GM21526 (cell line): ENCODE results near the gene ACAT2.
"Not testable (repeated sequence)": the region's sequence is repeated elsewhere in the genome, so short reads cannot be mapped to it uniquely, and the experiment has no call there.

Source experiments
- ATAC-seq: cut with Tn5 transposase; IDR thresholded peaks from one replicate; pipeline ENCODE4 v1.9.1; 2021; ENCODE audit warnings: moderate library complexity; ENCODE audit not compliant: unreplicated experiment, low FRiP score

ACAT2 gene

DNA sequence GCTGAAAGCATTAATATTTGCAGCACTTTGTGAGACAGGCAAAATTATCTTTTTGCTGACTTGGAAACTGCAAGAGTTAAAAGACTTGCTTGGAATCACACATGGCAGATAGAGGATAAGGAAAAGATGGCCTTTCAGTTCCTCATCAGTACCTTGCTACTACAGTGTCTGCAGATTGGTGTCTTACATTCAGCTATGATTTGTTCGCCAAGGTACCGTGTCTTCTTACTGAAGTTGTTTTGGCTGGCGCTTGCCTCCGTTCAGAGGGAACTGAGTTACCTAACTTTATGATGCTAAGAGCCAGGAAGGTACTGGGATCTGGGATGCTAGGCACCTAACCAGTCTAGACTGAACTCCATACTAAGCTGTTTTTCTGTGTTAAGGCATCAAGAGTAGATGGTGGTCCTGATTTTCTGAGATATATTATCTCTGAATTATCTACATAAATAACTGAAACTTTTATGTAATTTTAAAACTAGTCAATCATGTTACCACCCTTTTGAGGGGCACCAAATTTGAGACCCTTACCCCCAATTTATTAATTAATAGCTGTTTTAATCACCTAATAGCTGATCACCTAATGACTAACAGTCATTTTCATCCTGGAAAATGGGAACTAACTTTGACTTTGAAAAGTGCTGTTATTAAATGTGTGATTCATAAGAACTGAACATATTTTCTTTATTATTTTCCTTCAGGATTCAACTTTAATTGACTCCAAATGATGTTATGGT lies 32.1 kb upstream of the ACAT2 start:
- ATAC-seq, result peak; percentile 26

DNA sequence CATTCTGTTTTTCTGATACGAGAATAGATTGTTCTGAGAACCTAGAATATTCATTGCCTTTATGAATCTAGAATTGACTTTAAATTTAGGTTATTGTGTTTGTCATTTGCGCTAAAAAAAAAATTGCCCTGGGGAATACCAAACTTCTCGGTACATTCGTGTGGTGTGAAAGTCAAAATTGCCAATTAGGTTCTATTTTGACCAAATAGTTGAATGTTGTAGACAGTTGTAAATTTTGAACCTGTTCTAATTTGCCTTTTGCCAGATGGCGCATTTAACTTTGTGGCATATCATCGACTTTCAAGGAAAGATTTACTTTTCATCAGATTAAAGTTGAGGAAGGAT lies 31.5 kb upstream of the ACAT2 start:
- no peak for ATAC-seq

DNA sequence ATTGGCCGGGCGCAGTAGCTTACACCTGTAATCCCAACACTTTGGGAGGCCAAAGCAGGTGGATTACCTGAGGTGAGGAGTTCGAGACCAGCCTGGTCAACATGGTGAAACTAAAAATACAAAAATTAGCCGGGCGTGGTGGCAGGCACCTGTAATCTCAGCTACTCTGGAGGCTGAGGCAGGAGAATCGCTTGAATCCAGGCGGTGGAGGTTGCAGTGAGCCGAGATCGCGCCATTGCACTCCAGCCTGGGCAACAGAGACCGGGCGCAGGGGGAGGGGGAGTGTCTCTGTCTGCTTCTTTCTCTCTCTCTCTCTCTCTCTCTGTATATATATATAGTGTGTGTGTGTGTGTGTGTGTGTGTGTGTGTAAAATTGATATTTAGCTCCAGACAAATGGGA lies 29.3 kb upstream of the ACAT2 start:
- ATAC-seq, result not testable (repeated sequence)

DNA sequence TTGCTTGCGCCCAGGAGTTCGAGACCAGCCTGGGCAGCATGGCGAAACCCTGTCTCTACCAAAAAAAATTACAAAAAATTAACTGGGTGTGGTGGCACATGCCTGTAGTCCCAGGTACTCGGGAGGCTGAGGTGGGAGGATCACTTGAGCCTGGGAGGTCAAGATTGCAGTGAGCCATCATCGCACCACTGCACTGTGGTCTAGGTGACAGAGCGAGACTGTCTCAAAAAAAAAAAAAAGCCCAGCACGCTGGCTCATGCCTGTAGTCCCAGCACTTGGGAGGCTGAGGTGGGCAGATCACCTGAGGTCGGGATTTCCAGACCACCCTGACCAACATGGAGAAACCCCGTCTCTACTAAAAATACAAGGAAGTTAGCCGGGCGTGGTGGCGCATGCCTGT lies 28.4 kb upstream of the ACAT2 start:
- ATAC-seq, result not testable (repeated sequence)

DNA sequence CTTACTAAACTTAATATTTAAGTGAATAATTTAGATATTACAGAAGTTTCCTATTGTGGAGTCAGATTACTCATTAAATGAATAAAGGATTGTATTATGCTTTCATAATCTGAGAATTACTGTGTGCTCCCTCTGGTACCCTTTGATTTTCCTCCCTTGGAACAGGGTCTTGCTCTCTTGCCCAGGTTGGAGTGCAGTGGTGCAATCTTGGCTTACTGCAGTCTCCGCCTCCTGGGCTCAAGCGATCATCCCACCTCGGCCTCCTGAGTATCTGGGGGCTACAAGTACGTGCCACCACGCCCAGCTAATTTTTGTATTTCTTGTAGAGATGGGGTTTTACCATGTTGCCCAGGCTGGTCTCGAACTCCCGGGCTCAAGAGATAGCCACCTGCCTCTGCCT lies 24.9 kb upstream of the ACAT2 start:
- ATAC-seq, result no peak

DNA sequence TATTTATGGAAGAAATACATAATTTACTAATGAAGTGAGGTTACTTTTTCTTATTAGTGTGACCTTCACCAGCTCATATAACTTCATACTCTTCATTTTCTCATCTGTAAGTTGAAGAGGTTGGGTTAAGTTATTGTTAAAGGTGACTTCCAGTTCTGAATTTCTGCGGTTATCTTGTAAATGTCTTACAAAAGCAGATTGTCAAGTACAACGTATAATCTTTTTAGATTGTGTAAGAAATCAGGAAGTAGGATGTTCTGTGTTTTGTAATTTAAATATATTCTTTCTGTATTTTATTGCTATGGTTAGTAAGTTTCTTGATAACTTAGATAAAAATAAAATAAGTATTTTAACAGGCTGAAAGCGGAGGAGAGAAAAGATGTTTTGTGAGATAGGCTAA lies 22.5 kb upstream of the ACAT2 start:
- ATAC-seq, result no peak

DNA sequence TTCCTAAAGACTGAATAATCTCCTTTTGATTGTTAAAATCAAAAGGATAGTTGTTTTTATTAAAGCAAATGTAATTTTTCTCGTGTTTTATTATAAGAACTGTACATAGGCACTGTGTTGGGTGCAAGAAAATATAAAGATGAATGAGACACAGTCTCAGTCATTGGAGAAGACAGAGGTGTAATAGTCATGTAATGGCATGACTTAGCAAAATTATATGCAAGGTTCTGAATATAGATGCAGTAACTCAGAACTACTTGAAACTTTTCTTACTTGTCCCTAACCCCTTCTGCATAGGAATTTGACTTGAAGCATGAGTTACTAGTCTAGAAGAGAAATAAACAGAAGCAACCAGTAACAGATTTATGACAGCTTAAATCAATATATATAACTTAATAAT lies 19.7 kb upstream of the ACAT2 start:
- ATAC-seq, result no peak

DNA sequence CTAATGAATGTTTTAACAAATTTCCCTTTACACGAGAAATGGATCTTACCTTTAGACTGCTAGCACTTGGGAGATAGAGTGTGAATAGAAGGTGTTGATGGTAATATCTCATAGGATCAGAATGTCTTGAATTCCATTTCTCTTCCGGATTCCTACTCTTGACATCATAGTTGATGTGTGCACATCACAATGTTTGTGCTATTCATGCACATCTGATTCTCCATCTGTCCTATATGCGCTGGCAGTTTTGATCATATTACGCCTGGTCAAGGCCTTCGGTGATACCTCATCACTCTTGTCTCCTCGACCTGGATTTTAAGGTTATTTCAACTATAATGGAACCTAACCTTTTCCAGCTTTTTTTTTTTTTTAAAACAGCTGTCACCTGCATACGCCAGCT lies 16.8 kb upstream of the ACAT2 start:
- ATAC-seq, result no peak

DNA sequence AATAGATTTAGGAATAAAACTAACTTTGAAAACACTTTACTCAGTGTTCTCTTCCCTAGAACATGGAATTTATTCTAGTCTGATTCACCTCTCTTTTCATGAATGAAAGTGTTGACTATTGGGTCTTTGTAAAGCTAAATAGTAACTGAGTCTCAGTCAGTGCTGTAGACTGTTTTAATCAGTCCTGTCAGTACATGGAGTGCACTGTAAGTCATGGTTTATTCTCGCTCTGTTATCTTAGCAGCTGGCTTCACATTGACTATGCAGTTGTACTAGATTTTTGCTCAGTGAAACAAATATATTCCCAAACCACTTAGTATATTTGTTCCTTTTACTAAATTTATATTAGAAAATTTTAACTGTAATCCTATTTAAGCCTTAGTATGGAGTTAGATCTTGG lies 15.1 kb upstream of the ACAT2 start:
- ATAC-seq, result no peak

DNA sequence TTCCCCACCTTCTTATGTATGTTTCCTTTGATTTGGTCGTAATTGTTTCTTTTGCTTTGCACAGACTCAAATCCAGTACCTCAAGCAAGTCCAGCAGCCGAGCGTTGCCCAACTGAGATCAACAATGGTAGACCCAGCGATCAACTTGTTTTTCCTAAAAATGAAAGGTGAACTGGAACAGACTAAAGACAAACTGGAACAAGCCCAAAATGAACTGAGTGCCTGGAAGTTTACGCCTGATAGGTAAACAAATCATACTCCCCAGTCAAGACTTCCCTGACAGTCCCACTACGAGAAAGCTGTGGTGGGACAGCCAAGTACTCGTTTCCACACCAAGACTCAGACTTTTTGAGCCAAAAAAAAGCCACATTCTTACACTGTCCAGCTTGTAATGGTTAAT lies 13.7 kb upstream of the ACAT2 start:
- ATAC-seq, result not testable (repeated sequence)

DNA sequence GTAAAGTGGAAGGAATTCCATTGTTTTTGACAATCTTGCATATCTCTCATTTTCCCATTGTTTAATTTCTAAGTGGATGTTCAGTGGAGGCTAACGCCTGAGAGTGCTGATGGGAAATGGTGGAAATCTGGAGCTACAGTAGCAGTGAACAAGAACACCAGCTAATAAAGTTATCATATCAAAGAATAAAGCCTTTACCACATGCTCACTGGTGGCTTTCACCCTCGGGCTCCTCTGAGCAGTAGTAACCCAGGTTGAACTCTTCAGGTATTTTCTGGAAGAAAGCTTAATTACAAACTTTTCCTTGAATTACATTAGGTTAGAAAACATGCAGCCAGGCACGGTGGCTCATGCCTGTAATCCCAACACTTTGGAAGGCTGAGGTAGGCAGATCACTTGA lies 10.4 kb upstream of the ACAT2 start:
- no peak for ATAC-seq

DNA sequence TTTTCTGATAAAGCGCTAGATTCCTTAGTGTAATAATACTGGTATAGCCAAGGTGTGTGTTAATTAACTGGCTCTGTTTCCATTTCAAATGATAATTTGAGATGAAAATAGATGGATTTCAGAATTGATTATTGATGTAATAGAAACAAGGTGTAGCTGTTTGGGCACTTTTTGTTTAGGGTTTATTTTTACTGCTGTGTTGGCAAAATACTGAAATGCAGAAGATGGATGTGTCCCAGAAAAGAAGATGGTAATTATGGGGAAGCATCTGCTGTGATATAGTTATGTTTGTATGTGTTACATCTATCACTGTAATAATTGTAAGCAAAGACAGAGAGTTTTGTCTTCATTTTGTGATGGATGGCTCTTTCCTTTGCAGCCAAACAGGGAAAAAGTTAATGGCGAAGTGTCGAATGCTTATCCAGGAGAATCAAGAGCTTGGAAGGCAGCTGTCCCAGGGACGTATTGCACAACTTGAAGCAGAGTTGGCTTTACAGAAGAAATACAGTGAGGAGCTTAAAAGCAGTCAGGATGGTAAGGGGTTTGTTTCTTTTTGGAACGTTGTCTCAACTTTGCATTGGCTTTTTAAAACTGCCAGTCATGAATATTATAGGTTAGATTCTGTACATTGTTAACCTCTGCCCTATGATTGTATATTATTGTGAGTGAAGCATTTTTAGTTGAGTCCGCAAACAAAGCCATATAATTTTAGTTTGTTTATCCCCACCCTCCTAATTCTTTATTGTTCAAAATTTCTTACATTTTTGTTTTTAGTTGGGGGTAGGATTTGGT lies 8.6 kb upstream of the ACAT2 start:
- ATAC-seq, result no peak

DNA sequence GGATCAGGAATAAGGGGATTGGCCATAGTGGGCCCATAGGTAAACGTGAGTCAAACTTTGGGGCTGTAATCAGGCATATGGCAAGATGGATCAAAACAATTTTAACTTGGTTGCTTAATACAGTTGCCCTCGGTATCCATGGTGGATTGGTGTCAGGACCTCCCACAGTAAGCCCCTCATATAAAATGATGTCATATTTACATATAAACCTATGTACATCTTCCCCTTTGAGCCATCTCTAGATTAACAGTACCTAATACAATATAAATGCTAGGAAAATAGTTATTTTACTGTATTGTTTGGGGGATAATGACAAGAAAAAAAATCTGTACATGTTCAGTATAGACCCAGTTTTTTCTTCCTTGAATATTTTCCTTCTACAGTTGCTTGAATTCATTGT lies 7.4 kb upstream of the ACAT2 start:
- no peak for ATAC-seq

DNA sequence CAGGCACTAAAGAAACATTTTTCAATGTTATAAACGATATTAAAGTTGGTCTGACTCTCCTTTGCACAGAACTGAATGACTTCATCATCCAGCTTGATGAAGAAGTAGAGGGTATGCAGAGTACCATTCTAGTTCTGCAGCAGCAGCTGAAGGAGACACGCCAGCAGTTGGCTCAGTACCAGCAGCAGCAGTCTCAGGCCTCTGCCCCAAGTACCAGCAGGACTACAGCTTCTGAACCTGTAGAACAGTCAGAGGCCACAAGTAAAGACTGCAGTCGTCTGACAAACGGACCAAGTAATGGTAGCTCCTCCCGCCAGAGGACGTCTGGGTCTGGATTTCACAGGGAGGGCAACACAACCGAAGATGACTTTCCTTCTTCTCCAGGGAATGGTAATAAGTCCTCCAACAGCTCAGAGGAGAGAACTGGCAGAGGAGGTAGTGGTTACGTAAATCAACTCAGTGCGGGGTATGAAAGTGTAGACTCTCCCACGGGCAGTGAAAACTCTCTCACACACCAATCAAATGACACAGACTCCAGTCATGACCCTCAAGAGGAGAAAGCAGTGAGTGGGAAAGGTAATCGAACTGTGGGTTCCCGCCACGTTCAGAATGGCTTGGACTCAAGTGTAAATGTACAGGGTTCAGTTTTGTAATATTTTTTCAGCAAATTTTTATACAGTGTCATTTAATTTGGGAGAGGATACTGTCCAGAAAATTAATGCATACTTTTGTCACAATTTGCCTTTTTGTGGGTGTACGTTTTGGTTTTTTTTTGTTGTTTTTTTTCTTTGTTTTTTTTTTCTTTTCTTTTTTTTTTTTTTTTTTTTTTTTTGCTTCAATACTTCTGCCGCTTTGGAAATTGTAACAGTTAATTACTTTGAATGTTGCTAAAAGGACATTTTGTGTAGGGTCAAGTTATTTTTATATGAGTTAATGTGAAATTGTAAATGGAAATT lies 6.6 kb upstream of the ACAT2 start:
- no peak for ATAC-seq

DNA sequence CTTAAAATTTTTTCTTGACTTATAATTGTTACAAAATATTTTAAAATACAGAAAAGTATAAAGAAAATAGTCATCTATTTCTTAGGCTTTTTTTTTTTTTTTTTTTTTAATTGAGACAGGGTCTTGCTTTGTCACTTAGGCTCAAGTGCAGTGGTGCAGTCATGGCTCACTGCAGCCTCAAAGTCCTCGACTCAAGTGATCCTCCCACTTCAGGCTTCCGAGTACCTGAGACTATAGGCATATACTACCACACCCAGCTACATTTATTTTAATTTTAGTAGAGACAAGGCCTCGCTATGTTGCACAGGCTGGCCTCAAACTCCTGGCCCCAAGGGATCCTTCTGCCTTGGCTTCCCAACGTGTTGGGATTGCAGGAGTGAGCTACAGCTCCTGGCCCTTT lies 5.3 kb upstream of the ACAT2 start:
- no peak for ATAC-seq

DNA sequence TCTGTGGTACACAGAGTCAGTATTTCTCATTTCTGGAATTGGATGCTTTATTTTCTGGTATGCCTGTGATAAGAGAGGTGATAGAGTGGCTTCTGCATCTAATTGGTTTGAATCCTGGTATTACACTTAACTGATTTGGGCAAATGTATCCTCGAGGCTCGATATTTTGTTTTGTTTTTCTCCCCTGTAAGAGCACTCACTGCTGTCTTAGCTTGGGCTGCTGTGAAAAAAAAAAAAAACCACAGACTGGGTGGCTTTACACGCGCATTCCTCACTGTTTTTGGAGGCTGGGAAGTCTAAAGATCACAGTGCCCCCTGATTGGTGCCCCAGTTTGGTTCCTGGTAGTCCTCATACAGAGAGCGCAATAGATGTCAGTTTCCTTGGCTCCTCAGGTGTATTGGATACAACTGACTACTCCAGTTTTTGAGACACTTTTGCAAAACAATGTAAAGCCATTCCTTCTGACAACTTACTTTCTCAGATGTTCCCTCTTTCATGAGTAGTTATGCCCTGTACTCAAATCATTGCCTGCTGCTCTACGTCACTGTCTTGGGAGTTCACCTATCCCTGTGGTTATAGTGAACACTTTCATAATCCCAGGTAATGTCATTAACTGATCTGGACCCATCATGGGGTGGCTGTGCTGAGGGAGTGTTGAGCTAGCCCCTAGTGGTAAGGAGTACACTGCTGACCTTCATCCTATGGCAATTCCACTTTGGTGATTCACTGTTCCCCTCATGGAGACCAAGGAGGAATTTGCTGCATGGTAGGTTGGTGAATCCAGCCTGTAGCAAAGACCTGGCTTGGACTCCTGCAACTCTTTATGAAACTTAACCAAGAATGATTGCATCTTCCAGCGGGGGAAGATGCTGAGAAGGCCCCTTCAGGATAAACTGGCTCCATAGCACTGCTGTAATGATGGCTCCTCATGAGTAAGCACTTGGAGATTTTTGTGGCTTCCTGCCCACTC lies 3.5 kb upstream of the ACAT2 start:
- no peak for ATAC-seq

DNA sequence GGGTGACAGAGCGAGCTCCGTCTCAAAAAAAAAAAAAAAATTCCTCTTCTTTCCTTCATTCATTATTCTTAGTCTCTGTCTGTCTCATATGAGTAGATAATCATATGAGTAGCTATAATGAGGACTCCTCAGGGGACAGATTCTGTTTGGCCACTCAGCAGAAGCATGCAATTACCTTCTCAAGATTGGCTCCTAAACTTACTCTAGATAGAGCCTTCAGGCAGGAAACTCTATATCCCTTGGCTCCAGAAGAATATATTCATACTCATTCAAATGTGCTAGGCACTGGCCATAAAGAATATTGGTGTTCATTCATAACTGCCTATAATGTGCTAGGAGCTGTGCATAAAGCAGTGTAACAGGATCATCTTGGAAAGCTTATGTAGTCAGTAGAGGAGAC lies 2.2 kb upstream of the ACAT2 start:
- no peak for ATAC-seq

DNA sequence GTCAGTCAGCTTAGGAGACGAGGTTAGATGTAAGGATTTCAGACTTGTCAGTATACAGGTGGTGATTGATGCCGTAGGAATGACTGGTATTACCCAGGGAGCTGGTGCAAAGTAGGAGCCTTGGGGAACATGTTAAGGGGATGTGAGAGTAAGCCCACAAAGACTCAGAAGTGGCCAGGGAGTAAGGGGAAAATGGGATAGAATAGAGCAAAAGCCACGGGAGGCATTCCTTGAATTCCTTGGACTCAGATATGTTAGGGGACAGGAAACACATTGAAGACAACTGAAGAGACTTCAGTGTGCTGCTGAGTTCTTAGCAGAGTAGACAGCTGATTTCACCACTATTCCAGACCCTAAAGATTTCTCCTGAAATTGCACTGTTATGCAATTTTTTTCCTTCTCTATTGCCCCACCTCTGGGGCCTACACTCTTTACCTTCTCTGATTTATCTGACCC lies 1.2 kb upstream of the ACAT2 start:
- no peak for ATAC-seq

DNA sequence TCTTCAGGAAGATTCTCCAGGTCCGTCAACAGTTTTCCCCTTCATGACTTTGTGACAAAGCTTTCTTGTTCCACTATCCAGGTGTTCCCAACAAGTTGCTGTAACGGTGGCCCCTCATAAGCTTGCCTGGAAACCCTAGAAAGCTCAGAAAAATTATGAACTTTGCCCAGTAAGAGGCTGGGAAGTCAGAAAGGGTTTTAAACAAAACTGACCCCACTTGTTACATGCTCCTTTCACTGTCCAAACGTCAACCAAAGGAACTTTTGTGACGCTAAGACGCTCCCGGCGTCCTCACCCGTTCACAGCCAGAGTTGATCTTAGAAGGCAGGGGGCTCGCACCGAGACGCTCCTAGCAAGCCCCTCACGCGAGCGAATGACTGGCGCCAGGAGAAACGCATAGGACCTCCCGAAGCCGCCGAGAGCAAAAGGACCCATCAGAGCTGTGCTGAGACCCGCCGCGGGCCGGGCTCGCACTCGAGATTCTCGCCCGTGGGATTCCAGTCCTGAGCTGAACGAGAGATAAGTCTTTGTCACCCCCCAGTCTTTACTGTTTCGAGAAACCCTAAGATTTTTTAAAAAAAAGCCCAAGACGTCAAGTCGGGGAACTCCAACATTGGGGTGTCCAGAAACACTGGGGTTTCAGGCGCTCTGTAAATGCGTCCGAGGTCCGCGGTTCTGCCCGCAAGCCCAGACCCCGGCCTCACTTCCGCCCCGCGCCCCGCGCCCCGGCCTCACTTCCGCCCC lies 544 bp upstream of the ACAT2 start:
- ATAC-seq, result peak; percentile 3
